Activated CD4-positive, alpha-beta T cell treated with anti-CD3 and anti-CD28 coated beads, Interleukin-2, amount 10 ng/mL, durations not matched to agents 24 days and 14 days (primary cell): ENCODE data around the gene RMND5A. TPM values are rescaled to one million over a fixed set of nuclear protein-coding genes. Genes with fewer than 3 reads are reported as not detected.
"Not testable (repeated sequence)": the region's sequence is repeated elsewhere in the genome, so short reads cannot be mapped to it uniquely, and the experiment has no call there.

Experiments used
- DNase-seq: peaks from one replicate; pipeline ENCODE4 v3.0.0; 2022
- H3K27ac Mint-ChIP-seq: one replicate; pipeline ENCODE4 v1.8.0; 2022; ENCODE audit warnings: mild to moderate bottlenecking, mixed read lengths
- H3K27me3 Mint-ChIP-seq: one replicate; pipeline ENCODE4 v1.8.0; 2022; ENCODE audit warnings: mixed read lengths
- H3K36me3 Mint-ChIP-seq: one replicate; pipeline ENCODE4 v1.8.0; 2022; ENCODE audit warnings: low read depth, mild to moderate bottlenecking, mixed read lengths
- H3K4me1 Mint-ChIP-seq: one replicate; pipeline ENCODE4 v1.8.0; 2021; ENCODE audit warnings: mixed read lengths
- H3K4me3 Mint-ChIP-seq: one replicate; pipeline ENCODE4 v1.8.0; 2022; ENCODE audit warnings: mild to moderate bottlenecking, moderate library complexity, mixed read lengths
- H3K9me3 Mint-ChIP-seq: one replicate; pipeline ENCODE4 v1.8.0; 2021; ENCODE audit warnings: mixed read lengths
- intact Hi-C: fragments of 100-400 bp; cut with micrococcal nuclease; formaldehyde crosslinking; loops from one replicate; pipeline ENCODE4 v1.15.1; 2023
- total RNA-seq: library from RNA; stranded (reverse); gene quantifications from 2 replicates; pipeline ENCODE4 v1.2.3, GENCODE V29; 2022

The RMND5A gene
- 42.0 and 46.4 TPM in 2 replicates for total RNA-seq

- H3K36me3 Mint-ChIP-seq, H3K9me3 Mint-ChIP-seq, H3K4me1 Mint-ChIP-seq, H3K27me3 Mint-ChIP-seq, intact Hi-C loops: not testable (repeated sequence)
- H3K27ac Mint-ChIP-seq, result peak within 1 kb of the TSS; percentile 84
- DNase-seq, result peak; percentile 97
- H3K4me3 Mint-ChIP-seq, result peak within 1 kb of the TSS; percentile 86
Observed at GRCh38 chr2:86719637-86720539, at the start of gene RMND5A. Gene RMND5A (plus strand): TSS chr2:86720291. CDS start chr2:86720668, 377 bp downstream.

DNA sequence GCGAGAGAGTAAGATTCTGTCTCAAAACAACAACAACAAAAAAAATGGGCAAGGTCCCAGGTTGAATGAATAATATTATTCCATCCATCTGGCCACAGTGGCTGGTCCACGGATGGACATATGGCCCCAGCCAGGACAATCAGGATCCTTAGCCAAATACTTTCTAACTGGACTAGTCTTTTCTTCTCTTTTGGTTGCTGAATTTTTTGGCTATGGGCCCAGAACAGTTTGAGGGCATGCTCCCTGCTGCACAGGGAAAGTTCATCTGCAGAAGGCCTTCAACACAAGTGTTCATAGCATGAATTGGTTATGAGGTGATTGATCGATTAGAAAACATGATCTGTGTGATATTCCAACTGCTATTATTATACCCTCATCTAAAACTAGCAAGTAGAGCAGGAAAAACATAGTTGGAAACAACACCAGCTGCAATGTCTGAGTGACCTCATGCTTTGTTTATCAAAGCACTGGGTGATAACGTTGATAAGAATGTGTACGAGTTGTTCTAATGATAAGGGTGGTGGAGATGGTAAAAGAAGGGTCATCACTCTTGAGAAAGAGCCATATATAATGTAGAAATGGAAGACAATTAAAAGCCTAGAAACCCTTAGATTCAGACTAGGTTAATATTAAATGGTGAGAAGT lies 48.6 kb upstream of the RMND5A start:
- no peaks in the 10 kb centered on the region for H3K4me1 Mint-ChIP-seq
- no peak for DNase-seq
- peaks cover 7% of the 10 kb centered on the region for H3K9me3 Mint-ChIP-seq
- peaks cover 2% of the 10 kb centered on the region for H3K27me3 Mint-ChIP-seq
- H3K4me3 Mint-ChIP-seq, result no peak overlapping the region
- no peaks in the 10 kb centered on the region for H3K36me3 Mint-ChIP-seq
- intact Hi-C loops, result no loop called here
- no peak overlapping the region for H3K27ac Mint-ChIP-seq

- Mint-ChIP-seq H3K27me3 (peaks cover 2% of the 10 kb centered on the region), H3K4me3 (no peak overlapping the region), H3K27ac (no peak overlapping the region), H3K4me1 (no peaks in the 10 kb centered on the region), H3K36me3 (no peaks in the 10 kb centered on the region), H3K9me3 (peaks cover 7% of the 10 kb centered on the region)
- no peak for DNase-seq
- intact Hi-C loops, result no loop called here
Observed at GRCh38 chr2:86672027-86672545, 48.0 kb upstream of the RMND5A start.

GRCh38 chr2:86673011-86673410 lies 47.1 kb upstream of the RMND5A start:
- Mint-ChIP-seq H3K9me3 (no peaks in the 10 kb centered on the region), H3K36me3 (no peaks in the 10 kb centered on the region), H3K4me1 (no peaks in the 10 kb centered on the region), H3K4me3 (no peak overlapping the region), H3K27ac (no peak overlapping the region), H3K27me3 (peaks cover 3% of the 10 kb centered on the region)
- intact Hi-C loops, result no loop called here
- no peak for DNase-seq

DNA sequence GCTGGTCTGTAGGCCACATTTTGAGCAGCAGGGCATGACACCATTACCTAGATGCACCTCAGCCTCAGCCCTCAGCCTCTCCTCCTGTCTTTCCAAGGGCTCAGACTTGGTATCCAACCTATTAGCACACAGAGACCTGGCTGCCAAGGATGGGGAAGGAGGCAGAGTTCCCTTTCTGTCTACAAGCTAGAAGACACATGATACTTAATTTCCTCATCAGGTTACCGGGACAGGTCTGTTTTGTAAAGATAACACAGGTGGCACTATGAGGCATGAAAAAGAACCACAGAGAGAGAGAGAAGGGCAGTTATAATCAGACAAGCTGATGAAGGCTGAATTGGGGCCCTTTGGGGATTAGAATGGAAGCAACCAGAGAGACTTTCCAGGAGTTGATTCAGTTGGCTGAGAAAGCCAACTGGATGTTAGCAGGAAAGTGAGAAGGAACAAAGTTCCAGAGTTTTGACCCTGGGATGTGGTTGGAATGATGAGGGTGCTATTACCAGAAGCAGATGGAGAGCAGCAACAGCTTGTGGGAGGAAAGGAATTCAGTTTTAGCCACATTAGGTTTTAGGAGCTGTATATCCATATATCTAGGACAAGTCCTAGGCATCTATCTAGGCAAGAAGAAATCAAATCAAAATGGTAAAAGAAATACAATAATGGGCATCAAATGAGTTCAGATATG lies 46.0 kb upstream of the RMND5A start:
- Mint-ChIP-seq H3K27ac (no peak overlapping the region), H3K4me1 (no peaks in the 10 kb centered on the region), H3K9me3 (no peaks in the 10 kb centered on the region), H3K36me3 (no peaks in the 10 kb centered on the region), H3K4me3 (no peak overlapping the region), H3K27me3 (peaks cover 7% of the 10 kb centered on the region)
- DNase-seq, result no peak
- intact Hi-C loops, result no loop called here

- Mint-ChIP-seq H3K36me3 (no peaks in the 10 kb centered on the region), H3K4me3 (no peak overlapping the region), H3K4me1 (no peaks in the 10 kb centered on the region), H3K27me3 (peaks cover 7% of the 10 kb centered on the region), H3K9me3 (no peaks in the 10 kb centered on the region), H3K27ac (no peak overlapping the region)
- intact Hi-C loops, result no loop called here
- no peak for DNase-seq
Observed at GRCh38 chr2:86675104-86675503, 45.0 kb upstream of the RMND5A start.

DNA sequence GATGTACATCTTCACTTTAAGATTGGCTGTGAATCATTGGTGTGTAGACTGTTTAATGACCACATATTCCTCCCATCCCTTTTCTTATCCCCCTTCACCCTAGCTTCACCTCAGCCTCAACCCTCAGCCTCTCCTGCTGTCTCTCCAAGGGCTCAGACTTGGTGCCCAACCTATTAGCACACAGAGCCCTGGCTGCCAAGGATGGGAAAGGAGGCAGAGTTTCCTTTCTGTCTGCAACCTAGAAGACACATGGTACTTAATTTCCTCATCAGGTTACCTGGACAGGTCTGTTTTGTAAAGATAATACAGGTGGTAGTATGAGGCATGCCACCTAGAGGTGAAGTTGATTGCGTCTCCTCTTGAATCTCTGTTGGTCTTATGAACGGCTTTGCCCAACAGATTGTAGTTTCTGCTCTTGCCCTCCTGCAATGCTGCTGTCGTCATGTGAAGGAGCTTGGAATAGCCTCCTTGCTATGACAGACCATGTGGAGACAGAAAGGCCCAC lies 44.5 kb upstream of the RMND5A start:
- no peaks in the 10 kb centered on the region for H3K4me1 Mint-ChIP-seq
- intact Hi-C loops, result no loop called here
- peaks cover 7% of the 10 kb centered on the region for H3K27me3 Mint-ChIP-seq
- no peak overlapping the region for H3K4me3 Mint-ChIP-seq
- H3K36me3 Mint-ChIP-seq, result no peaks in the 10 kb centered on the region
- no peak for DNase-seq
- no peak overlapping the region for H3K27ac Mint-ChIP-seq
- no peaks in the 10 kb centered on the region for H3K9me3 Mint-ChIP-seq

DNA sequence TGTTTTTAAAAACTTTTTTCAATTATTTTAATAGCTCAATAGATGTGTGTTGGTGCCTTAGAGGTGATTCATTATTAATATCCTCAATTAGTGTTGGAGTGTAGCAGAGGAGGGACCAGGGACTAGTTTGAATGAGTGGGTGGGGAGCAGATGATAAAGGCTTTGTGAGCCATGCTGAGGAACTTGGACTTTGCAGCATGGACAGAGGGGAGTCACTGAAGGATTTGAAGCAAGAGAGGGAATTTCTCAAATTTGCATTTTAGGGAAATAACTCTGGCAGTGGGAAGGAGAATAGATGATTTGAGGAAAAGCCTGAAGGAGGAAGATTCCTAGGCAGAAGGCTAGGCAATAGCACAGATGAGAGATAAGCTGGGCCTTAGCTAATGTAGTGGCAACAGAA lies 42.3 kb upstream of the RMND5A start:
- DNase-seq, result no peak
- Mint-ChIP-seq H3K27ac (no peak overlapping the region), H3K9me3 (no peaks in the 10 kb centered on the region), H3K27me3 (peaks cover 7% of the 10 kb centered on the region), H3K4me3 (no peak overlapping the region), H3K36me3 (no peaks in the 10 kb centered on the region), H3K4me1 (peaks cover 2% of the 10 kb centered on the region)
- intact Hi-C loops, result no loop called here

- Mint-ChIP-seq H3K9me3 (no peaks in the 10 kb centered on the region), H3K27ac (no peak overlapping the region), H3K36me3 (no peaks in the 10 kb centered on the region), H3K27me3 (peaks cover 11% of the 10 kb centered on the region), H3K4me1 (peaks cover 2% of the 10 kb centered on the region), H3K4me3 (no peak overlapping the region)
- intact Hi-C loops, result no loop called here
- no peak for DNase-seq
Observed at GRCh38 chr2:86679036-86679435, 41.1 kb upstream of the RMND5A start.

- intact Hi-C loops, result no loop called here
- Mint-ChIP-seq H3K36me3 (no peaks in the 10 kb centered on the region), H3K27ac (no peak overlapping the region), H3K4me3 (no peak overlapping the region), H3K9me3 (no peaks in the 10 kb centered on the region), H3K27me3 (peaks cover 4% of the 10 kb centered on the region), H3K4me1 (peaks cover 2% of the 10 kb centered on the region)
- DNase-seq, result no peak
Observed at GRCh38 chr2:86685351-86685750, 34.7 kb upstream of the RMND5A start.

GRCh38 chr2:86686460-86686859 lies 33.6 kb upstream of the RMND5A start:
- Mint-ChIP-seq H3K4me3 (no peak overlapping the region), H3K9me3 (peaks cover 4% of the 10 kb centered on the region), H3K27me3 (peaks cover 4% of the 10 kb centered on the region), H3K4me1 (no peaks in the 10 kb centered on the region), H3K36me3 (no peaks in the 10 kb centered on the region), H3K27ac (no peak overlapping the region)
- no peak for DNase-seq
- intact Hi-C loops, result no loop called here

DNA sequence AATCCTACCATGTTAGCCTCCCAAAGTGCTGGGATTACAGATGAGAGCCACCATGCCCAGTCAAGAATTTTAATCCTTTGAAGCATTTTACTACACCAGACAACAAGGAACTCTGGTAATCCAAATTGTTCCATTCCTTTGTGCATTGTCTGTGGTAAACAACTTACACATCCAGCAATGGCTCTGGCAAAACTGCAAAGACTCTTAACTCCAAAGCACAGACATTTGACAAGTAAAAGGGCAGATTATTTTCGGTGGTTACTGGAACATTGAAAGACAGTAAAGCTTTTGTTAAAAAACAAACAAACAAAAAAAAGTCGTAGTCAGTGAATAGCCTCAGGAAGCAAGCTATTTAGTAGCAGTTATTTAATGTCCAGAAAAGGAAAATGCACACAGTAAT lies 33.2 kb upstream of the RMND5A start:
- no peak overlapping the region for H3K27ac Mint-ChIP-seq

DNA sequence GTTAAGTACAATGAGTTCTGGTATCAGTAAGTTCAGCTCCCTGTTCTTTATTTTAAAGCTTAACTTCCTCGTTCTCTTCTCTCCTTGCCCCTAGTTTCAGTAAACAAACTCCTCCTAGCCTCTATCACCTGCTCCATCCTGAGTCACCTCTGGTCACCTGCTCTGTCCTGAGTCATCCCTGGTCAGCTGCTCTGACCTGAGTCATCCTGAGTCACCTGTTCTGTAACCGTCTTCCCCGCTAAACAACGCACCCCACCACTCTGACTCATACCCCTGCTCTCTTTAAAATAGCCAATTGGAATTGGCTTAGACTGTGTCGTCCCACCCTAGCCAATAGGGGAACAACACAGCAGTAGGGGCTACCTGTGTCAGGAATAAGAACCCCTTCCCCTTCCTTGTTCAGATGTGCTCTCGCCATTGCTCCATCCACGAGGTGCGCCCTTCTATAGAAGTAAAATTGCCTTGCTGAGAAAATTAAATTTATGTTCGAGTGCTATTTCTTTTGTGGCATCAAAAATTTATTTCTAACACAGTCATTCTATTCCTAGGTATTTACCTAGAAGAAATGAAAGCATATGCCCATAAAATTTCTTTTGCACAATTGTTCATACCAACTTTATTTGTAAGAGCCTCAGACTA lies 24.9 kb upstream of the RMND5A start:
- peaks cover 3% of the 10 kb centered on the region for H3K27me3 Mint-ChIP-seq
- no peak for DNase-seq
- peaks cover 19% of the 10 kb centered on the region for H3K9me3 Mint-ChIP-seq
- H3K4me1 Mint-ChIP-seq, result peaks cover 8% of the 10 kb centered on the region
- intact Hi-C loops, result no loop called here
- no peak overlapping the region for H3K4me3 Mint-ChIP-seq
- H3K36me3 Mint-ChIP-seq, result no peaks in the 10 kb centered on the region
- H3K27ac Mint-ChIP-seq, result peak overlapping the region; percentile 7

More for the DNA sequence above, 33.2 kb upstream of the RMND5A start:
- Mint-ChIP-seq H3K36me3 (no peaks in the 10 kb centered on the region), H3K27me3 (peaks cover 4% of the 10 kb centered on the region), H3K4me3 (no peak overlapping the region), H3K9me3 (peaks cover 4% of the 10 kb centered on the region), H3K4me1 (no peaks in the 10 kb centered on the region)
- intact Hi-C loops, result no loop called here
- DNase-seq, result no peak
